ENCODE measurements around the gene WFDC2. TPM values are rescaled to one million over a fixed set of nuclear protein-coding genes. Genes with fewer than 3 reads are reported as not detected.

WFDC2 gene
- total and polyA plus RNA-seq, 2 experiments from 2014 or later = 28.0 to 155 TPM

GRCh38 chr20:45444050-45444449 lies 25.5 kb upstream of the WFDC2 start (continued):
- TF ChIP-seq ZNF462 (CRISPR knock-in tag; IDR thresholded peaks at IDR 0.05) (no peak), ETS1 (IDR thresholded peaks at IDR 0.05) (no peak), ZNF114 (CRISPR knock-in tag; IDR thresholded peaks at IDR 0.05) (no peak), JUNB (IDR thresholded peaks at IDR 0.05; ENCODE audit: unreplicated experiment) (no peak), EZH2 (IDR thresholded peaks at IDR 0.05; ENCODE audit: low read depth, unreplicated experiment) (no peak), REST (IDR thresholded peaks at IDR 0.05; ENCODE audit: unreplicated experiment) (no peak)

Data from GM23338 (cell line).